ENCODE data around the gene ATP1B1. TPM values are rescaled to one million over a fixed set of nuclear protein-coding genes. Genes with fewer than 3 reads are reported as not detected.

Gene ATP1B1
- total RNA-seq, 1 donor, result 13.7 TPM

GRCh38 chr1:169092399-169092798 lies 14.1 kb upstream of the ATP1B1 start:
- TF ChIP-seq CTCF (IDR thresholded peaks at IDR 0.05; ENCODE audit: insufficient read depth, low read length), result no peak
- H3K4me3 ChIP-seq (ENCODE audit: low read depth, low read length), result no peak overlapping the region
- no peak for DNase-seq (ENCODE audit: low read depth)

DNA sequence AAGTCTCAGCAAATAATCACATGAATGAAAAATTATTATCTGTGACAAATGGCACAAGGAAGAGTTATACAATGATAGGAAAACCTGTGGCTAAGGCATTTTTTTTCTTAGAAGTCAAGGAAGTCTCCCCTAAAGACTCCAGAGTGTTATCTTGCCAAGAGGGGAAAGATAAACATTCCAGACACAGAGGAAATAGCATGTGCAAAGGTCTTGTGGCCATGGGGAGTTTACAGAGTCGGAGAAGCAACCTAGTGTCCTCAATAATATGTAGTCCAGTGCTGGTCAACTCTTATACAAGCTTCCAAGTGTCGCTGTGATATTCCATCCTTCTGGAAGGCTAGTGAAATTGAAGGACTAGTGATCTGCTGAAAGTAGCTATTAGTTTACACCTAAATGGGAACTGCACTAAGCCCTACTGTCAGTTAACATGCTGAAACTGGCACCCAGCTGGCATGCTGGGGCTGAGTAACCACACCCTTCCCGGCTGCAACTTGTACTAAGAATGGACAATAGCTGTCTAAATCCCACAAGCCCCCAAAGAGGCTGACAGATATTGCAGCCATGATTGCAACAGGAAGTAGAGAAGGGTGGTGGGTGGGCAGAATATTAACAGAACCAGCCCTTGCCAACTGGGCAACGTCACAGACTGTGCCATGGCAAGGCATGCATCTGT lies 11.5 kb upstream of the ATP1B1 start:
- DNase-seq (ENCODE audit: low read depth), result no peak
- TF ChIP-seq CTCF (IDR thresholded peaks at IDR 0.05; ENCODE audit: insufficient read depth, low read length), result no peak

GRCh38 chr1:169098380-169098779 lies 8.1 kb upstream of the ATP1B1 start:
- H3K4me3 ChIP-seq (ENCODE audit: low read depth, low read length), result no peak overlapping the region
- no peak for TF ChIP-seq CTCF (IDR thresholded peaks at IDR 0.05; ENCODE audit: insufficient read depth, low read length)
- no peak for DNase-seq (ENCODE audit: low read depth)

More for the DNA sequence above, 11.5 kb upstream of the ATP1B1 start:
- no peak overlapping the region for H3K4me3 ChIP-seq (ENCODE audit: low read depth, low read length)

DNA sequence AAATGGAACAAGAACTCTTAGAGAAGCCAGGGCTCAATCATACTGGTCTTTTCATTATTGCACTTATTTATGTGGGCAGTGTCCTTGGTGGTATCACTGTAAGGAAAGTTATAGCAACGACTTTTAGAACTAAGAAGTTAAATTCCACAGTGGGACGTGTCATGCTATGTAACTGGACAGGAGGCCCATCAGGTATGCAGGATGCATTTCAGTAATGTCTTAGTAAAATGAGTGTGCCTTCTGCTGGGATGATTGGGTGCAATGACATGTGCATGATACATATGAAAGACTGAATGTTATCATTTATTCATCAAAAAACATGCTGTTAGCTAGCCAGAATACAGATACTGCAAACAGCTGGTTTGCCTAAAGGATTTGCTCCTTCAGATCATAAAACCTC lies 6.9 kb upstream of the ATP1B1 start:
- no peak for DNase-seq (ENCODE audit: low read depth)
- H3K4me3 ChIP-seq (ENCODE audit: low read depth, low read length), result no peak overlapping the region
- no peak for TF ChIP-seq CTCF (IDR thresholded peaks at IDR 0.05; ENCODE audit: insufficient read depth, low read length)

DNA sequence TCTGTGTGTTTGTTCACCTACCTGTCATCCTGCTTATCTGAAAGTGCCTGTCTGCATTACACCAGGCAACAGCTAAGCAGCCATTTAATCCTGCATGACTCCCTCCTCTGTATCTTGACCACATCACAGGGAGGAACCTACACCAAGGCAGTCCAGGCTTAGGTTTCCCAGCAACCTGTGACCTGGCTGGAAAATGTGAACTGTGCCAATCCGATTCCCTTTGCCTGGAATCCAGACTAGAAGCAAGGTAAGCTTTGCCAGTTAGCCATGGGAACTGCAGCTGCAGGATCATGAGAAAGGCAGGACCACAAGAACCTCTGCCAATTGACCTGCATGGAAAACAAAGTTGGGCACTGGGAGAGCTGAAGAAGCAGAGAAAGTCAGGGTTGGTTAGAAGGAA lies 6.3 kb upstream of the ATP1B1 start:
- DNase-seq (ENCODE audit: low read depth), result no peak
- TF ChIP-seq CTCF (IDR thresholded peaks at IDR 0.05; ENCODE audit: insufficient read depth, low read length), result no peak
- H3K4me3 ChIP-seq (ENCODE audit: low read depth, low read length), result no peak overlapping the region

- no peak overlapping the region for H3K4me3 ChIP-seq (ENCODE audit: low read depth, low read length)
- TF ChIP-seq CTCF (IDR thresholded peaks at IDR 0.05; ENCODE audit: insufficient read depth, low read length), result no peak
- DNase-seq (ENCODE audit: low read depth), result no peak
These were observed 5.8 kb upstream of the ATP1B1 start for GRCh38 chr1:169100651-169101088.

- peak; percentile 79 for DNase-seq (ENCODE audit: low read depth)
- no peak for TF ChIP-seq CTCF (IDR thresholded peaks at IDR 0.05; ENCODE audit: insufficient read depth, low read length)
- H3K4me3 ChIP-seq (ENCODE audit: low read depth, low read length), result no peak overlapping the region
These were observed 3.9 kb upstream of the ATP1B1 start for GRCh38 chr1:169102567-169102966.
